Uterus (tissue), 2 donors: Measurements from ENCODE around the gene SLX1A.
"Not testable (repeated sequence)": the region's sequence is repeated elsewhere in the genome, so short reads cannot be mapped to it uniquely, and the experiment has no call there.

ENCODE experiments used
- POLR2A ChIP-seq, 2 donors: fragments of 450-650 bp; IDR thresholded peaks; one replicate each; pipeline ENCODE4 v1.6.1; 2016; ENCODE audit warnings: antibody characterized with exemption in 2 of 2, mild to moderate bottlenecking in 1 of 2, moderate library complexity in 1 of 2
- TF ChIP-seq, protein P1 (sequence below), 4 experiments: fragments of 200-600 bp in 2 of 4; fragments of 450-650 bp in 2 of 4; sonication (generic) in 2 of 4; IDR thresholded peaks; one replicate each; pipeline ENCODE4 v1.5.1; 2016 to 2019; ENCODE audit warnings: antibody characterized with exemption in 4 of 4, mild to moderate bottlenecking in 2 of 4, moderate library complexity in 1 of 4

DNA sequence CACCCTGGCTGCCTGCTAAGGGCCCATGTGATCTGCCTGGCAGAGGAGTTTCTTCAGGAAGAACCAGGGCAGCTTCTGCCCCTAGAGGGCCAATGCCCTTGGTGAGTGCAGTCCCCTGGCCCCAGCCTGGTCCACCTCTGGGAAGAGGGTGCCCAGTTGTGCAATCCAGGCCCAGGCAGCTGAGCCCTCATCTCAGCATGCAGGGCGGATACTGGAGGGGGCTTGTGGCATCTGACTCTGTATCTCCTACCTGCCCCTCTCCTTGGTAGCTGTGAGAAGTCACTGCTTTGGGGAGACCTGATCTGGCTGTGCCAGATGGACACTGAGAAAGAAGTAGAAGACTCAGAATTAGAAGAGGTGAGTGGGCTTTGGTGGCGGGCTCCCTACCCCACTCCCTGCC, 3.3 kb downstream of the SLX1A start:
- TF ChIP-seq, protein P1, sequence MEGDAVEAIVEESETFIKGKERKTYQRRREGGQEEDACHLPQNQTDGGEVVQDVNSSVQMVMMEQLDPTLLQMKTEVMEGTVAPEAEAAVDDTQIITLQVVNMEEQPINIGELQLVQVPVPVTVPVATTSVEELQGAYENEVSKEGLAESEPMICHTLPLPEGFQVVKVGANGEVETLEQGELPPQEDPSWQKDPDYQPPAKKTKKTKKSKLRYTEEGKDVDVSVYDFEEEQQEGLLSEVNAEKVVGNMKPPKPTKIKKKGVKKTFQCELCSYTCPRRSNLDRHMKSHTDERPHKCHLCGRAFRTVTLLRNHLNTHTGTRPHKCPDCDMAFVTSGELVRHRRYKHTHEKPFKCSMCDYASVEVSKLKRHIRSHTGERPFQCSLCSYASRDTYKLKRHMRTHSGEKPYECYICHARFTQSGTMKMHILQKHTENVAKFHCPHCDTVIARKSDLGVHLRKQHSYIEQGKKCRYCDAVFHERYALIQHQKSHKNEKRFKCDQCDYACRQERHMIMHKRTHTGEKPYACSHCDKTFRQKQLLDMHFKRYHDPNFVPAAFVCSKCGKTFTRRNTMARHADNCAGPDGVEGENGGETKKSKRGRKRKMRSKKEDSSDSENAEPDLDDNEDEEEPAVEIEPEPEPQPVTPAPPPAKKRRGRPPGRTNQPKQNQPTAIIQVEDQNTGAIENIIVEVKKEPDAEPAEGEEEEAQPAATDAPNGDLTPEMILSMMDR (IDR thresholded peaks at IDR 0.05): not testable (repeated sequence)
- TF ChIP-seq POLR2A (IDR thresholded peaks at IDR 0.05): not testable (repeated sequence)
